CD14-positive monocyte (primary cell): Measurements from ENCODE around the gene MOB1B. TPM values are rescaled to one million over a fixed set of nuclear protein-coding genes. Genes with fewer than 3 reads are reported as not detected.

Experiments
- DNase-seq, 3 donors: peaks; one replicate each; pipeline ENCODE4 v3.0.0-alpha.2; 2011 to 2022
- H2AFZ ChIP-seq: 2 replicates; pipeline ENCODE4 v1.6.0; 2012; ENCODE audit warnings: mild to moderate bottlenecking, low read depth, low read length, inconsistent platforms; ENCODE audit not compliant: insufficient read depth, poor library complexity, severe bottlenecking
- H3K27ac ChIP-seq, 2 donors: 1 replicate in 1 of 2; 2 replicates in 1 of 2; pipeline ENCODE4 v1.5.1; 2012 to 2013; ENCODE audit warnings: low read length in 2 of 2, control low read depth in 1 of 2, inconsistent platforms in 1 of 2, low read depth in 1 of 2, mild to moderate bottlenecking in 1 of 2
- H3K27me3 ChIP-seq, 2 donors: one replicate each; pipeline versions ENCODE4 v1.6.0 to v1.6.1; 2011 to 2013; ENCODE audit warnings: low read length in 2 of 2; ENCODE audit not compliant: control insufficient read depth in 2 of 2, insufficient read depth in 2 of 2
- H3K36me3 ChIP-seq, 2 donors: replicated peaks in 1 of 2; 1 replicate in 1 of 2; 2 replicates in 1 of 2; pipeline versions ENCODE4 v1.5.1 to v1.6.1; 2012 to 2013; ENCODE audit warnings: low read length in 2 of 2, control low read depth in 1 of 2, inconsistent platforms in 1 of 2, mild to moderate bottlenecking in 1 of 2; ENCODE audit not compliant: insufficient read depth in 2 of 2, control insufficient read depth in 1 of 2
- H3K4me1 ChIP-seq, 2 donors: 1 replicate in 1 of 2; 2 replicates in 1 of 2; pipeline versions ENCODE4 v1.5.1 to v1.6.1; 2012 to 2013; ENCODE audit warnings: low read length in 2 of 2, control low read depth in 1 of 2, inconsistent platforms in 1 of 2, mild to moderate bottlenecking in 1 of 2, moderate library complexity in 1 of 2; ENCODE audit not compliant: insufficient read depth in 2 of 2, control insufficient read depth in 1 of 2
- H3K4me2 ChIP-seq: replicated peaks from 2 replicates; pipeline ENCODE3; 2012; ENCODE audit warnings: low read length, moderate library complexity, mild to moderate bottlenecking; ENCODE audit not compliant: poor library complexity, severe bottlenecking; ENCODE audit errors: extremely low read depth
- H3K4me3 ChIP-seq, 3 experiments: fragments of 200-600 bp in 1 of 3; sonication (generic) in 1 of 3; replicated peaks in 1 of 3; 1 replicate in 2 of 3; 2 replicates in 1 of 3; pipeline ENCODE4 v1.5.1; 2011 to 2013; ENCODE audit warnings: low read length in 3 of 3, mild to moderate bottlenecking in 3 of 3, control low read depth in 2 of 3, low read depth in 2 of 3, inconsistent platforms in 1 of 3, moderate library complexity in 1 of 3
- H3K79me2 ChIP-seq: 2 replicates; pipeline ENCODE4 v1.6.0; 2012; ENCODE audit warnings: mild to moderate bottlenecking, control low read depth, inconsistent platforms, low read length, moderate library complexity; ENCODE audit not compliant: insufficient read depth
- H3K9ac ChIP-seq: 2 replicates; pipeline ENCODE4 v1.6.0; 2017; ENCODE audit warnings: low read length, mild to moderate bottlenecking; ENCODE audit not compliant: insufficient read depth, poor library complexity, severe bottlenecking
- H3K9me3 ChIP-seq, 2 donors: replicated peaks in 1 of 2; 1 replicate in 1 of 2; 2 replicates in 1 of 2; pipeline versions ENCODE4 v1.5.1 to v1.6.1; 2012 to 2013; ENCODE audit warnings: low read length in 2 of 2, control low read depth in 1 of 2; ENCODE audit not compliant: control insufficient read depth in 1 of 2, insufficient read depth in 1 of 2
- H4K20me1 ChIP-seq: 2 replicates; pipeline ENCODE4 v1.6.0; 2012; ENCODE audit warnings: mild to moderate bottlenecking, low read length, control low read depth, moderate library complexity; ENCODE audit not compliant: insufficient read depth
- H3K27ac Mint-ChIP-seq, 7 donors: one replicate each; pipeline ENCODE4 v1.8.0; 2020; ENCODE audit warnings: mild to moderate bottlenecking in 7 of 7, mixed read lengths in 7 of 7, moderate library complexity in 6 of 7, inconsistent platforms in 2 of 7
- H3K27me3 Mint-ChIP-seq, 3 donors: one replicate each; pipeline ENCODE4 v1.8.0; 2021 to 2022; ENCODE audit warnings: low read depth in 3 of 3, mild to moderate bottlenecking in 3 of 3, mixed read lengths in 3 of 3, moderate library complexity in 3 of 3, inconsistent platforms in 1 of 3
- H3K36me3 Mint-ChIP-seq, 2 donors: one replicate each; pipeline ENCODE4 v1.8.0; 2020; ENCODE audit warnings: mixed read lengths in 2 of 2, inconsistent platforms in 1 of 2, mild to moderate bottlenecking in 1 of 2
- H3K4me1 Mint-ChIP-seq: one replicate; pipeline ENCODE4 v1.8.0; 2020; ENCODE audit warnings: mild to moderate bottlenecking, mixed read lengths
- H3K4me3 Mint-ChIP-seq, 2 donors: one replicate each; pipeline ENCODE4 v1.8.0; 2020; ENCODE audit warnings: mild to moderate bottlenecking in 2 of 2, mixed read lengths in 2 of 2, moderate library complexity in 1 of 2
- H3K9me3 Mint-ChIP-seq, 7 donors: one replicate each; pipeline ENCODE4 v1.8.0; 2020 to 2022; ENCODE audit warnings: mixed read lengths in 7 of 7, mild to moderate bottlenecking in 6 of 7, moderate library complexity in 6 of 7, inconsistent platforms in 2 of 7
- WGBS: methylation state at CpG from one replicate; pipeline ENCODE4 v1.1.5; 2013; ENCODE audit warnings: missing lambda C conversion rate; ENCODE audit not compliant: insufficient coverage; 5-methylcytosine and 5-hydroxymethylcytosine counted together
- intact Hi-C, 2 donors: fragments of 100-400 bp; cut with micrococcal nuclease; formaldehyde crosslinking; loops; one replicate each; pipeline versions ENCODE4 v1.15.0 to v1.15.1; 2023
- polyA plus RNA-seq, 3 donors: library from polyadenylated mRNA; depleted of rRNA in 1 of 3; unstranded in 2 of 3; stranded (reverse) in 1 of 3; fragments of 300-500 nt in 2 of 3; fragments of >200 nt in 1 of 3; fragmentation: Illumina TruSeq in 2 of 3; gene quantifications; 1 replicate in 2 of 3; 2 replicates in 1 of 3; pipeline ENCODE4 v1.2.3, GENCODE V29; 2012 to 2021
- TF ChIP-seq, protein P1 (sequence below): fragments of 200-600 bp; IDR thresholded peaks from one replicate; pipeline ENCODE4 v1.8.0; 2022; ENCODE audit warnings: antibody characterized with exemption, mild to moderate bottlenecking

MOB1B gene
- polyA plus RNA-seq, 3 donors, result 3.9 to 10.7 (median 7.0) TPM

DNA sequence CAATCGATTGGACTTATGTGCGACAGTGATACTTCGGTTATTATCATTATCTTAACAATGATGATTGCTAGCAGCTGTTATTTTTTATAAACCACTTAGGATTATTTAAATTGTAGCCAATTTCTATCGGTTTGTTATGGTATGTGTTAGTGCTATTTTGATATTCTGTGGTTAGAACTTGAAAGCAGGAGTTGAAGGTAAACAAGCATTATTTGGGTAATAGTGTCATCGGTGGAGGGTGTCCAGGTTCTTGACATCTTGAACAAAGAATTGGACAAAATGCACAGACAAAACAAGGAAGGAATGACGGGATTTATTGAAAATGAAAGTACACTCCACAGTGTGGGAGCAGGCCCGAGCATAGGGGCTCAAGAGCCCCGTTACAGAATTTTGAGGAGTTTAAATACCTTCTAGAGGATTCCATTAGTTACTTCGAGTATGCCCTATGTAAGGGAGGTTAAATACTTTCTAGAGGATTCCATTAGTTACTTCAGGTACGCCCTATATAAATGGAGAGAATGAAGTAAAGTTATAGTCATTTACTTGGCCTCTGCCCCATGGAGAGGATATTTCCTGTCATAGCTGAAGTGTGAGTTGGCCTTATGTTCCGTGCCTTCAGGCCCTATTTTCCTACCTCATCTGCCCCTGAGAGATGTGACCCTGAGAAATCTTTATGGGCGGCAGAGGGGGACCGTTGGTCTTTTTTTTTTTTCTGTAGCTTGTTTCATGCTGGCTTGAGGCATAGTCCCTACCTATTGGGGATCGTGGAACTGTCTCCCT lies 13.1 kb downstream of the MOB1B start:
- Histone ChIP-seq H3K9me3 (peaks cover 0 to 2% of the 10 kb centered on the region in 2 donors), H3K79me2 (peaks cover 83% of the 10 kb centered on the region), H3K4me2 (no peak overlapping the region), H3K27ac (peak overlapping the region in 1 of 2 donors; percentile 17), H2AFZ (no peak overlapping the region), H3K36me3 (peaks cover 5 to 12% of the 10 kb centered on the region in 2 donors), H3K4me3 (no peak overlapping the region), H4K20me1 (peaks cover 63% of the 10 kb centered on the region), H3K9ac (no peak overlapping the region), H3K4me1 (no peaks in the 10 kb centered on the region), H3K27me3 (no peaks in the 10 kb centered on the region)
- no peak for DNase-seq
- Mint-ChIP-seq H3K36me3 (peaks cover 10 to 24% of the 10 kb centered on the region in 2 donors), H3K4me1 (peaks cover 14% of the 10 kb centered on the region), H3K9me3 (peaks cover 0 to 7% (median 2%) of the 10 kb centered on the region in 7 donors), H3K27ac (peak overlapping the region in 4 of 7 donors; percentile 14 to 83 (median 49)), H3K4me3 (no peak overlapping the region), H3K27me3 (peaks cover 0 to 2% (median 0%) of the 10 kb centered on the region in 3 donors)
- TF ChIP-seq, protein P1, sequence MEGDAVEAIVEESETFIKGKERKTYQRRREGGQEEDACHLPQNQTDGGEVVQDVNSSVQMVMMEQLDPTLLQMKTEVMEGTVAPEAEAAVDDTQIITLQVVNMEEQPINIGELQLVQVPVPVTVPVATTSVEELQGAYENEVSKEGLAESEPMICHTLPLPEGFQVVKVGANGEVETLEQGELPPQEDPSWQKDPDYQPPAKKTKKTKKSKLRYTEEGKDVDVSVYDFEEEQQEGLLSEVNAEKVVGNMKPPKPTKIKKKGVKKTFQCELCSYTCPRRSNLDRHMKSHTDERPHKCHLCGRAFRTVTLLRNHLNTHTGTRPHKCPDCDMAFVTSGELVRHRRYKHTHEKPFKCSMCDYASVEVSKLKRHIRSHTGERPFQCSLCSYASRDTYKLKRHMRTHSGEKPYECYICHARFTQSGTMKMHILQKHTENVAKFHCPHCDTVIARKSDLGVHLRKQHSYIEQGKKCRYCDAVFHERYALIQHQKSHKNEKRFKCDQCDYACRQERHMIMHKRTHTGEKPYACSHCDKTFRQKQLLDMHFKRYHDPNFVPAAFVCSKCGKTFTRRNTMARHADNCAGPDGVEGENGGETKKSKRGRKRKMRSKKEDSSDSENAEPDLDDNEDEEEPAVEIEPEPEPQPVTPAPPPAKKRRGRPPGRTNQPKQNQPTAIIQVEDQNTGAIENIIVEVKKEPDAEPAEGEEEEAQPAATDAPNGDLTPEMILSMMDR, result no peak
- intact Hi-C loops, result no loop called here
- 100% methylated on average over 3 of the region's 14 CpGs for WGBS

DNA sequence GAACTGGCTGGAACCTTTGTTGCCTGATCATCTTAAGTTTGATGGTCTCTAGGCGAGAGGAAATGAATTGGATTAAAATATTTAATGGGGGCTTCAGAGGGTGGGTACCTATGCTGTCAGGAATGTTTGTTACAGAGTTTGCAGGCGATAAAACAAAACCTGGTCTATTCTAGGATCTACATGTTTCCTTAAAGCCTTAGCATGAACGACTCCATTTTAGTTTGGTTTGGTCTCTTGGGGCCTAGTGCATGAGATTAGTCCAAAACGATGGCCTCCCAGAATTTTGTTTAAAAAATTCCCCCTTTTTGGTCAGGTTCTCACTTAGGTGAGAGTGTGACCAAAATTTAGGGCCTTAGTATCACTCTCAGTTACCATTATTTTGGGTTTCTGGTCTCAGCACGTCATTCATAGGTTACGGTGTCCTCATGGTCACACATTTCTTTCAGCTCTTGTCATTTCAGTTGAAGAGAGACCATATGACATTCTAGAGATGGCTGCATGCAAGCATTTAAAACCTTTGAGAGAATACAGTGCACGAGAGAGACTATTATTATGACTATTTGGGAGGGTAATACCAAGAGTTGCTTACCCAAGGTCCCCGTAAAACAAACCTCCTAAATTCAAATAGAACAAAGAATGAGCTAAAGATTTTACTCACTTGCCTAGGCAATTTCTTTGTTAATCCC lies 13.8 kb downstream of the MOB1B start:
- H3K9me3 Mint-ChIP-seq, result peaks cover 1 to 8% (median 4%) of the 10 kb centered on the region in 7 donors
- intact Hi-C loops, result no loop called here
- peaks cover 0 to 2% (median 0%) of the 10 kb centered on the region in 3 donors for H3K27me3 Mint-ChIP-seq
- Histone ChIP-seq H3K4me2 (no peak overlapping the region), H2AFZ (no peak overlapping the region), H3K27ac (no peak overlapping the region), H3K79me2 (peaks cover 85% of the 10 kb centered on the region), H3K9ac (no peak overlapping the region), H3K27me3 (no peaks in the 10 kb centered on the region), H3K9me3 (peaks cover 0 to 3% of the 10 kb centered on the region in 2 donors), H3K4me1 (peaks cover 0 to 3% of the 10 kb centered on the region in 2 donors), H3K36me3 (peaks cover 5 to 12% of the 10 kb centered on the region in 2 donors), H4K20me1 (peaks cover 71% of the 10 kb centered on the region), H3K4me3 (no peak overlapping the region)
- DNase-seq, result no peak
- H3K27ac Mint-ChIP-seq, result peak overlapping the region in 1 of 7 donors; percentile 15
- TF ChIP-seq, protein P1, result no peak
- WGBS, result 100% methylated on average over 1 of the region's 8 CpGs
- peaks cover 10 to 24% of the 10 kb centered on the region in 2 donors for H3K36me3 Mint-ChIP-seq
- no peak overlapping the region for H3K4me3 Mint-ChIP-seq
- H3K4me1 Mint-ChIP-seq, result peaks cover 18% of the 10 kb centered on the region
